ENCODE results near the gene ID3. TPM values are rescaled to one million over a fixed set of nuclear protein-coding genes. Genes with fewer than 3 reads are reported as not detected.

ID3 gene
- total RNA-seq, 1 experiment from 2014 or later = 39.6 TPM

DNA sequence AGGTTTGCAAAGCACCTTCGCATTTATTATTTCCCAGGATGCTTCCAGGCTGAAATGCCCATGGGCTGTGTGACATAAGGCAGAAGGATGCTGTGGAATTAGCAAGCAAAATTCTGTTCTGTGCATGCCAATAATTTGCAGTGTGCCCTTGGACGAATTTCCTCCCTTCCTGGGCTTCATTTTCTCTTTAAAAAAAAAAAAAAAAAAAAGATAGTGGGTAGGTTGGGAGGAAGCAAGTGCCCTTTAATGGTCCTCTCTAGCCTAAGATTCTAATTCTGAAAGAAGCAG lies 2.5 kb upstream of the ID3 start:
- in situ Hi-C loops (cut with HindIII; ENCODE audit: low pct_unique_long_range_greater_than_20kb, low sequenced_read_pairs) (no loop called here), intact Hi-C loops (cut with micrococcal nuclease; ENCODE audit: unreplicated experiment) (no loop called here)
- no peak for DNase-seq (ENCODE audit: low read depth, low spot score)
- TF ChIP-seq, protein P1, sequence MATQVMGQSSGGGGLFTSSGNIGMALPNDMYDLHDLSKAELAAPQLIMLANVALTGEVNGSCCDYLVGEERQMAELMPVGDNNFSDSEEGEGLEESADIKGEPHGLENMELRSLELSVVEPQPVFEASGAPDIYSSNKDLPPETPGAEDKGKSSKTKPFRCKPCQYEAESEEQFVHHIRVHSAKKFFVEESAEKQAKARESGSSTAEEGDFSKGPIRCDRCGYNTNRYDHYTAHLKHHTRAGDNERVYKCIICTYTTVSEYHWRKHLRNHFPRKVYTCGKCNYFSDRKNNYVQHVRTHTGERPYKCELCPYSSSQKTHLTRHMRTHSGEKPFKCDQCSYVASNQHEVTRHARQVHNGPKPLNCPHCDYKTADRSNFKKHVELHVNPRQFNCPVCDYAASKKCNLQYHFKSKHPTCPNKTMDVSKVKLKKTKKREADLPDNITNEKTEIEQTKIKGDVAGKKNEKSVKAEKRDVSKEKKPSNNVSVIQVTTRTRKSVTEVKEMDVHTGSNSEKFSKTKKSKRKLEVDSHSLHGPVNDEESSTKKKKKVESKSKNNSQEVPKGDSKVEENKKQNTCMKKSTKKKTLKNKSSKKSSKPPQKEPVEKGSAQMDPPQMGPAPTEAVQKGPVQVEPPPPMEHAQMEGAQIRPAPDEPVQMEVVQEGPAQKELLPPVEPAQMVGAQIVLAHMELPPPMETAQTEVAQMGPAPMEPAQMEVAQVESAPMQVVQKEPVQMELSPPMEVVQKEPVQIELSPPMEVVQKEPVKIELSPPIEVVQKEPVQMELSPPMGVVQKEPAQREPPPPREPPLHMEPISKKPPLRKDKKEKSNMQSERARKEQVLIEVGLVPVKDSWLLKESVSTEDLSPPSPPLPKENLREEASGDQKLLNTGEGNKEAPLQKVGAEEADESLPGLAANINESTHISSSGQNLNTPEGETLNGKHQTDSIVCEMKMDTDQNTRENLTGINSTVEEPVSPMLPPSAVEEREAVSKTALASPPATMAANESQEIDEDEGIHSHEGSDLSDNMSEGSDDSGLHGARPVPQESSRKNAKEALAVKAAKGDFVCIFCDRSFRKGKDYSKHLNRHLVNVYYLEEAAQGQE (IDR thresholded peaks at IDR 0.05; ENCODE audit: insufficient read depth in 1 of 2, low read depth in 2 of 2, low read length in 1 of 2) = no peak
- TF ChIP-seq, protein P2, sequence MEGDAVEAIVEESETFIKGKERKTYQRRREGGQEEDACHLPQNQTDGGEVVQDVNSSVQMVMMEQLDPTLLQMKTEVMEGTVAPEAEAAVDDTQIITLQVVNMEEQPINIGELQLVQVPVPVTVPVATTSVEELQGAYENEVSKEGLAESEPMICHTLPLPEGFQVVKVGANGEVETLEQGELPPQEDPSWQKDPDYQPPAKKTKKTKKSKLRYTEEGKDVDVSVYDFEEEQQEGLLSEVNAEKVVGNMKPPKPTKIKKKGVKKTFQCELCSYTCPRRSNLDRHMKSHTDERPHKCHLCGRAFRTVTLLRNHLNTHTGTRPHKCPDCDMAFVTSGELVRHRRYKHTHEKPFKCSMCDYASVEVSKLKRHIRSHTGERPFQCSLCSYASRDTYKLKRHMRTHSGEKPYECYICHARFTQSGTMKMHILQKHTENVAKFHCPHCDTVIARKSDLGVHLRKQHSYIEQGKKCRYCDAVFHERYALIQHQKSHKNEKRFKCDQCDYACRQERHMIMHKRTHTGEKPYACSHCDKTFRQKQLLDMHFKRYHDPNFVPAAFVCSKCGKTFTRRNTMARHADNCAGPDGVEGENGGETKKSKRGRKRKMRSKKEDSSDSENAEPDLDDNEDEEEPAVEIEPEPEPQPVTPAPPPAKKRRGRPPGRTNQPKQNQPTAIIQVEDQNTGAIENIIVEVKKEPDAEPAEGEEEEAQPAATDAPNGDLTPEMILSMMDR (IDR thresholded peaks at IDR 0.05) = no peak
- TF ChIP-seq TCF7L2 (IDR thresholded peaks at IDR 0.05; ENCODE audit: low read depth, low read length) (no peak), POLR2AphosphoS5 (IDR thresholded peaks at IDR 0.05; ENCODE audit: low read depth, low read length) (no peak), SIN3A (IDR thresholded peaks at IDR 0.05; ENCODE audit: borderline replicate concordance, insufficient read depth, low read depth, low read length) (no peak)
- Histone ChIP-seq H3K4me3 (ENCODE audit: low read depth in 2 of 2, low read length in 2 of 2) (peak overlapping the region; percentile 25 to 34; a peak in 2 of 4 replicates), H3K36me3 (ENCODE audit: control insufficient read depth, insufficient read depth, low read length) (peaks cover 6% of the 10 kb centered on the region; the same call in 1 of the 2 replicates), H3K27ac (ENCODE audit: low read length) (peak overlapping the region; percentile 88), H3K9me3 (ENCODE audit: control insufficient read depth, insufficient read depth, low read depth, low read length) (no peaks in the 10 kb centered on the region), H3K27me3 (ENCODE audit: control insufficient read depth, insufficient read depth, low read length) (no peaks in the 10 kb centered on the region), H3K4me1 (ENCODE audit: control insufficient read depth, insufficient read depth, low read length) (peaks cover 63% of the 10 kb centered on the region)
- ChIA-PET POLR2A (interaction anchor here (0.6 to 0.7 kb wide), 2 partner anchors 10 to 134 kb away, joined by 6 to 7 read pairs; no protein-coding TSS in a partner anchor), CTCF (interaction anchor here (2.0 kb wide), 1 partner anchor 74 kb away, joined by 10 read pairs; no protein-coding TSS in a partner anchor)
- BruUV-seq (replicated peaks) = no TSS peak
- no peak for ATAC-seq

DNA sequence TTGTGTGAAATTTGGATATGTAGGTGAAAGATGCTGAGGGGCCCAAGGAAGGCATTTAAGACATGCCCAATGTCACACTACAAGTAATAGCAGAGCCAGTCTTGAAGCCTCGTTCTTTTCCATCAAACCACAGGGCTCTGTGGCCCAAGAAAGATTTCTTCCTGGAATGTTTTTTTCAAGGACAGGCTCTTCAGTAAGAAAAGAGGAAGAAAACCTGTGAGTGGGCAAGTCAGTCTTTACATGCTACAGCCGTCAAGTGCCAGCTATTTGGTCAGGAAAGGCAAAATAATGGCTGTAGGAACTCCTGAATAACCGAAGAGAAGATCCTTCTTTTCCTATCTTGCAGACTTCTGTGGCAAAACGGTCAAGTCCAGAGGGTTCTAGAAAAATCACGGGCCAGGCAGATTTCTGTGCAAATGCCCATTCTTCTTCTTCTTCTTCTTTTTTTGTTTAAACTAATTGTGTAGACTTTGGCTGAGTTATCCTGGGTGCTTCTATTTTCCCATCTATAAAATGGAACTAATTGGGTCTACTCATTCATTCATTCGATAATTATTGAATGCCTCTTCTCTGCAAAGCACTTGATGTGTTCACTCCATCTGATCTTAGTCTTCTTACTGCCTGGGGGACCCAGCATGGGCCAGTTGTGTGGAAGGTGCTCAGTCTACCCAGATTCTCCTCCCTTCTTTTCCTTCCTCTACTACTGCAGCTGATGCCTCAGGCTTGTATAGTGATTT lies 1.9 kb upstream of the ID3 start:
- Histone ChIP-seq H3K4me3 (ENCODE audit: low read depth in 2 of 2, low read length in 2 of 2) (no peak overlapping the region), H3K36me3 (ENCODE audit: control insufficient read depth, insufficient read depth, low read length) (peaks cover 6% of the 10 kb centered on the region; the same call in 1 of the 2 replicates), H3K4me1 (ENCODE audit: control insufficient read depth, insufficient read depth, low read length) (peaks cover 69% of the 10 kb centered on the region), H3K27ac (ENCODE audit: low read length) (peak overlapping the region; percentile 88), H3K9me3 (ENCODE audit: control insufficient read depth, insufficient read depth, low read depth, low read length) (no peaks in the 10 kb centered on the region), H3K27me3 (ENCODE audit: control insufficient read depth, insufficient read depth, low read length) (no peaks in the 10 kb centered on the region)
- no TSS peak for BruUV-seq (replicated peaks)
- in situ Hi-C loops (cut with HindIII; ENCODE audit: low pct_unique_long_range_greater_than_20kb, low sequenced_read_pairs) (no loop called here), intact Hi-C loops (cut with micrococcal nuclease; ENCODE audit: unreplicated experiment) (no loop called here)
- DNase-seq (ENCODE audit: low read depth, low spot score) (no peak), ATAC-seq (no peak)
- ChIA-PET CTCF (interaction anchor here (2.0 kb wide), 1 partner anchor 74 kb away, joined by 10 read pairs; no protein-coding TSS in a partner anchor), POLR2A (no interaction called here)
- TF ChIP-seq, protein P1 (IDR thresholded peaks at IDR 0.05; ENCODE audit: insufficient read depth in 1 of 2, low read depth in 2 of 2, low read length in 1 of 2) = no peak

Data from Panc1 (cell line).